Epithelial cell of proximal tubule (primary cell): ENCODE measurements around the gene DCST2. TPM values are rescaled to one million over a fixed set of nuclear protein-coding genes. Genes with fewer than 3 reads are reported as not detected.
"Not testable (repeated sequence)": the region's sequence is repeated elsewhere in the genome, so short reads cannot be mapped to it uniquely, and the experiment has no call there.

Experiments used
- DNase-seq: peaks from one replicate; pipeline ENCODE4 v3.0.0-alpha.2; 2011; ENCODE audit warnings: low read depth
- H3K4me3 ChIP-seq: 2 replicates; pipeline ENCODE4 v1.5.1; 2011; ENCODE audit warnings: low read depth, mild to moderate bottlenecking, low read length
- CTCF ChIP-seq: conservative IDR thresholded peaks from 2 replicates; pipeline ENCODE4 v1.5.1; 2012; ENCODE audit warnings: low read depth, mild to moderate bottlenecking, low read length
- total RNA-seq: library from RNA; depleted of rRNA; stranded (reverse); fragments of >200 nt; gene quantifications from 2 replicates; pipeline ENCODE4 v1.2.3, GENCODE V29; 2015

Gene DCST2
- total RNA-seq, 1 donor from 2014 or later = 0.12 TPM

DNA sequence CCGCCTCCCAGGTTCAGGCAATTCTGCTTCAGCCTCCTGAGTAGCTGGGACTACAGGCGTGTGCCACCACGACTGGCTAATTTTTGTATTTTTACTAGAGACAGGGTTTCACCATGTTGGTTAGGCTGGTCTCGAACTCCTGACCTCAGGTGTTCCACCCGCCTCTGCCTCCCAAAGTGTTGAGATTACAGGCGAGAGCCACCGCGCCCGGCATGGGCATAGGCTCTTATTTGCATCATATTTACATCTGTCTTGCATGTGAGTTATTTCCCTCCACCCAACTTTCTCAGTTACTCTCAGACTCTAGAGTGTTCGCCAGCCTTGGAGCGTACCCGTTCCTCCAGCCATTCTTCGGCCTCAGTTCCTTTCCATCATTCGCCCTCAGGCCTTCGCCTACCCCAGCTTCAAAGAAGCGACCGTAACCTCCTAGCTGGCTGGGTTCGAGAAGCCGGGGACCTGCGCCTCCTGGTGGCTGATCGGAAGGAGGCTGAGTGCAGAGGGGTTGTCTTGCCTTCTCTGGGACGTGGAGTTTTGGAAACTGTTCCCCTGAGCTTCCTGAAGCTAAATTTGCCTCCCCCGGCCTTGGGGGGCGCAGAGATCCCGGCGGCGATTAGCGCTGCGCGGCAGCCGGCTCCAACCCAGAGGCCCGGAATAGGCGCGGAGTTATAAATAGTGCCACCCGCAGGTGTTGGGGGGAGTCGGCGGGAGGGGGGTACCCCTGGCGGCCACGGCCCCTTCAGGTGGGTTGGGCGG, 34.6 kb downstream of the DCST2 start:
- H3K4me3 ChIP-seq = peak overlapping the region; percentile 74
- DNase-seq = no peak

DNA sequence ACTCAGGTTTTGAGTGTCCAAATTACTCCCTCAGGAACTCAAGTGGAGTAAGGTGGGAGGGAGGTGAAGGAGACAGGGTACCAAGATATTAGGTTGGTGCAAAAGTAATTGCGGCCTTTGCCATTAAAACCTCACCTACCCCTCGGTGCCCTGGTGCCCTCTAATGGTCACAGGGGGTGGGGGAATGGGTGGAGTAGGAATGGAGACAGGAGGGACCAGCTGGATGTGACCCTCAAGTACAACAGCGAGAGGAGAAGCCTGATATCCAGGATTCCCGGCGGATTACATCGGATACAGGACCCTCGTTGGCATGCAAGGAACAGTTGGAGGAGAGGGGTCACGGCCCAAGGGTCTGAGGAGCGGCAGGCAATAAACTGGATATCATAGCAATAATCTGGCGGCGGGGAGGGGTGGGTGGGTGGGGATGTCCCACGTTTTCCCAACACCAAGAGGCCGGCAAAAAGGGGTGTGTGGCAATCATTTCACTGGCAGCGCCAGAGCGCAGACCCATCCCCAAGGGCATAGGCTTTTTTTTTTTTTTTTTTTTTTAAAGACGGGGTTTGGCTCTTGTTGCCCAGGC, 35.3 kb downstream of the DCST2 start:
- H3K4me3 ChIP-seq = no peak overlapping the region
- DNase-seq = no peak
- TF ChIP-seq CTCF = peak; percentile 26

More for the DNA sequence above, 34.6 kb downstream of the DCST2 start:
- TF ChIP-seq CTCF = peak; percentile 96

DNA sequence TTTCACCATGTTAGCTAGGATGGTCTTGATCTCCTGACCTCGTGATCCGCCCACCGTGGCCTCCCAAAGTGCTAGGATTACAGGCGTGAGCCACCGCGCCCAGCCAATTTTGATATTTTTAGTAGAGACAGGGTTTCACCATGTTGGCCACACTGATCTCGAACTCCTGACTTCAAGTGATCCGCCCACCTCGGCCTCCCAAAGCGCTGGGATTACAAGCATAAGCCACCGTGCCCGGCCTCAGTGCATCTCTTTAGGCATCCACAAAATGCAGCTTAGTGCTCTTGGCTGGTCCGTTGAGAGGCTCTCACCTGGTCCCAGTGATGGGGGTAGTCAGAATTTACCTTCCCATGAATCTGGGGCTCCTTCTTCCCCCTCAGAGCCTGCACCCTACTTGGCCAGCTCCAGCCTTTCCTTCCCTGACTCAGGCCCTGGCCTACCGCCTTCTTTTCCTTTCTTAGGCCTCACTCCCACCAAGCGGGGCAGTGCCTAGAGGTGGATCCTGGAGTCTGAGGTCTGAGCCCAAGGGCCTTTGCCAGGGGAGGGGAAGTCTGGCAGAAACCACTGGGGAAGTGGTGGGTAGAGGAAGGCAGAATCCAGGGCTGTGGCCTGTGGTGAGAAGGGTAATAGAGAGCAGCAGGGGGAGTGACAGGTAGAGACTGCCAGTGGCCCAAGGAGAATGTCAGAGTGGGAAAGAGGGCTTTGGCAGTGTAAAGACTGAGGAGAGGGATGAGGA, 36.4 kb downstream of the DCST2 start:
- TF ChIP-seq CTCF = no peak
- H3K4me3 ChIP-seq = no peak overlapping the region
- DNase-seq = no peak

GRCh38 chr1:154995301-154995983, 38.1 kb downstream of the DCST2 start:
- TF ChIP-seq CTCF = peak; percentile 58
- H3K4me3 ChIP-seq, DNase-seq: not testable (repeated sequence)

GRCh38 chr1:154994591-154994990, 39.0 kb downstream of the DCST2 start:
- no peak for TF ChIP-seq CTCF
- no peak for DNase-seq
- H3K4me3 ChIP-seq = no peak overlapping the region

GRCh38 chr1:154994269-154994587, 39.4 kb downstream of the DCST2 start:
- H3K4me3 ChIP-seq = no peak overlapping the region
- DNase-seq = no peak
- no peak for TF ChIP-seq CTCF
